DND-41 (cell line): ENCODE measurements around the gene CFAP54.

ENCODE experiments used
- EZH2 ChIP-seq: IDR thresholded peaks from 3 replicates; pipeline ENCODE4 v1.6.1; 2012; ENCODE audit warnings: borderline replicate concordance, low read depth, mild to moderate bottlenecking, moderate library complexity, low read length, inconsistent platforms; ENCODE audit not compliant: severe bottlenecking
- TF ChIP-seq, protein P1 (sequence below): IDR thresholded peaks from 2 replicates; pipeline ENCODE4 v1.5.1; 2012; ENCODE audit warnings: borderline replicate concordance, low read length, moderate library complexity, mild to moderate bottlenecking; ENCODE audit not compliant: poor library complexity, severe bottlenecking; ENCODE audit errors: extremely low read depth

DNA sequence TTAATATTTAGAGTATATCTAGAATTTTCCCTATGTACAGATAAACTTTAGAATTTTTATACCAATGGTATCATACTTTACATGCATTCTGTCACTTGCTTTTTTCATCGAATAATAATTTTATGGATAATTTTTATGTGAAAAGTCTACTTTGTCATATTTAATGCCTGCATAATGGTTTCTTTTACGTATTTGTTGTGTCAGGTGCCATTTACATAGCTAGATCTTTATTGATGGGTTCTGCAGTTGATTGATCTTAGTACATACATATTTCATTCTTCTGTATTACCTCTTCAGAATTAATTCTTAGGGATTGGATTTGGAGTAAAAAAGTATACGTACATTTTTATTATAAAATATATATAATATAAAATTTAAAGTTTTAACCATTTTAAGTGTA, 340.0 kb downstream of the CFAP54 start:
- TF ChIP-seq, protein P1, sequence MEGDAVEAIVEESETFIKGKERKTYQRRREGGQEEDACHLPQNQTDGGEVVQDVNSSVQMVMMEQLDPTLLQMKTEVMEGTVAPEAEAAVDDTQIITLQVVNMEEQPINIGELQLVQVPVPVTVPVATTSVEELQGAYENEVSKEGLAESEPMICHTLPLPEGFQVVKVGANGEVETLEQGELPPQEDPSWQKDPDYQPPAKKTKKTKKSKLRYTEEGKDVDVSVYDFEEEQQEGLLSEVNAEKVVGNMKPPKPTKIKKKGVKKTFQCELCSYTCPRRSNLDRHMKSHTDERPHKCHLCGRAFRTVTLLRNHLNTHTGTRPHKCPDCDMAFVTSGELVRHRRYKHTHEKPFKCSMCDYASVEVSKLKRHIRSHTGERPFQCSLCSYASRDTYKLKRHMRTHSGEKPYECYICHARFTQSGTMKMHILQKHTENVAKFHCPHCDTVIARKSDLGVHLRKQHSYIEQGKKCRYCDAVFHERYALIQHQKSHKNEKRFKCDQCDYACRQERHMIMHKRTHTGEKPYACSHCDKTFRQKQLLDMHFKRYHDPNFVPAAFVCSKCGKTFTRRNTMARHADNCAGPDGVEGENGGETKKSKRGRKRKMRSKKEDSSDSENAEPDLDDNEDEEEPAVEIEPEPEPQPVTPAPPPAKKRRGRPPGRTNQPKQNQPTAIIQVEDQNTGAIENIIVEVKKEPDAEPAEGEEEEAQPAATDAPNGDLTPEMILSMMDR = no peak
- TF ChIP-seq EZH2 = no peak
